Raji (cell line): ENCODE measurements around the gene DBH.

ENCODE experiments used
- POLR2A ChIP-seq: IDR thresholded peaks from 2 replicates; pipeline ENCODE4 v1.6.1; 2011; ENCODE audit warnings: low read depth, low read length, control low read depth; ENCODE audit not compliant: insufficient read depth

Gene DBH

DNA sequence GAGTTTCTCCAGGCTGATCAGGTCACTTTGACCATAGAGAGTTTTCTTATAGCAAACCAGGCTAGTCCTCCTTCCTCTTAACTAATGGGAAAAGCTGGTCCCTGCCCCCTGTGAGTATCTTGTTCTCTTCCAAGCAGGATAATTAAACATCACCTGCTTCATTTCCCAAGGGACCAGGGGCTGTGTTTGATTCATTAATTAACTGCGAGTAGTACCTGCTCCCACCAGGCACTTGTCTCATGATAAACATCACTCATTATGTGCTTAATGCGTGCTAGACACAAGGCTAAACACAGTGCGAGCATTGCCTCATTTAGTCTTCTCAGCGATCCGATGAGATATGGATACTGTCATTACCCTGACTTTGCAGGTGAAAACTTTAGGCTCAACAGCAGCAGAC lies 25.3 kb upstream of the DBH start:
- no peak for TF ChIP-seq POLR2A

DNA sequence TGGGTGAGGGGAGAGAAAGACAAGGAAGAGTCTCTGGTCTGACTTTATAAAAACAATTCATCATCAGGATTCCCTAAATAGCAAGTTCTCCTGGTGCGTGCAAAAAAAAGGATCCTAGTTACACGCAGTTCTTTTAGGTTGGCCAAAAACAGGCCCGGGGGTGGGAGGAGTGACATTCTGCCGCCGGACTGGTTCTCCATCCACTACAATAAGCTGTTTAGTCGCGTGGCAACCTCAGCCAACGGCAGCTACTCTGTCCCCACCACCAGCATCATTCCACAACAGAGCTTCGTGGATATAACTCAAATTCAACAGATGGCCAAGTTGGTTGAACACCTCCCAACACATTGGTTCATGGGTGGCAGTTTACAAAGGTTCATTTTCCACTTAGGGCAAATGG lies 24.1 kb upstream of the DBH start:
- no peak for TF ChIP-seq POLR2A

DNA sequence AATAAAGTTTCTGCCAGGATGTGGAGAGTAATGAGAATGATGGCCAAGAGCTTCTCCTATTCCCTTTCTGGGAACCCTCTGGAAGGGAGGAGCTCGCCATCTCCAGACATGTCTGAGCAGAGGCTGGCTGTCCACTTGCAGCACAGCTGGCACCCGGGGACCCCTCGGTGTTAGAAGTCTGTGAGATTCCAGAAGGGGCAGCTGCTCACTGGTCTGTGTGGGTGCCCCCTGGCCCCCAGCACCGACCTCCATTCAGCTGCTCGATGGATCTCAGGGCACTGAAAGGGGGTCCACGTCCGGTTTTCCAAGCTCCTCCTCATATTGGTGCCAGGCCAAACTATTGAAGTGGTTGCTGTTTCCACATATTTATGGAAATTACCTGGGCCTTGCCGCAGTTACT lies 23.3 kb upstream of the DBH start:
- TF ChIP-seq POLR2A, result no peak

- no peak for TF ChIP-seq POLR2A
Measured at GRCh38 chr9:133613432-133613831, 22.7 kb upstream of the DBH start.

DNA sequence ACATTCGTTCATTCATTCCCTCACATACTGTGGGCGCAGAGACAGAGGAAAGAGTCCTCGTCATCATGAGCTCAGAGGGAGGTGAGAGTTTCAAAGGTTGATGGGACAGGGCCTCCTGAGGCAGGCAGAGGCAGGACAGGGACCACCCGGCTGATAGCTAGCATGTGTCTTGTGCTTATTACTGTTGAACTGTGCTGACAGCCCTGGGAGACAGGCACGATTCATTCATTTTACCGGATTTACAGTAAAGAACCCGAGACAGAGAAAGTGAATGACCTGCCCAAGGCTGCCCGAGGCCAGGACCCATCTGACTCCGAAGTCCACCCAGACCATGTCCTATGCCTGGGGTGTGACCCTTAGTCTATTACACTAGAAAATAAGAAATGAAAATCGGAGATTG lies 22.1 kb upstream of the DBH start:
- TF ChIP-seq POLR2A, result no peak

DNA sequence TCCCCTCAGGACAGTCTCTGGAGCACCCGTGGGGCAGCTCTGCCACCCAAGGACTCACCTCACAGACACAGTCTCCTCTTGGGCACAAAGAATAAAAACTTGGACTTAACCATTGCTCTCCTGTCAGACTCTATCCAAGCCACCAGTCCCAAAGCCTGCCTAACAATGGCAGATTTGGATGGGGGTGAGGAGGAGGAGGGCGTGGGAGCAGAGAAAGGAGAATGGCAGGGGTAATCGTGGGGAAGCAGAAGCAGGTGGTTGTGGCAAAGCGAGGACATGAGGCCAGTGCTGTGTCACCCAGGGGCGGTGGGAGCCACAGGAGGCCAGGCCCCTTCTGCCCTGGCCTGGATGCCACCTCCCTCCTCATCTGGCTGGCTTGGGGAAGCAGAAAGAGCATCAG lies 21.5 kb upstream of the DBH start:
- TF ChIP-seq POLR2A, result no peak

- no peak for TF ChIP-seq POLR2A
Measured at GRCh38 chr9:133615186-133615585, 21.0 kb upstream of the DBH start.

DNA sequence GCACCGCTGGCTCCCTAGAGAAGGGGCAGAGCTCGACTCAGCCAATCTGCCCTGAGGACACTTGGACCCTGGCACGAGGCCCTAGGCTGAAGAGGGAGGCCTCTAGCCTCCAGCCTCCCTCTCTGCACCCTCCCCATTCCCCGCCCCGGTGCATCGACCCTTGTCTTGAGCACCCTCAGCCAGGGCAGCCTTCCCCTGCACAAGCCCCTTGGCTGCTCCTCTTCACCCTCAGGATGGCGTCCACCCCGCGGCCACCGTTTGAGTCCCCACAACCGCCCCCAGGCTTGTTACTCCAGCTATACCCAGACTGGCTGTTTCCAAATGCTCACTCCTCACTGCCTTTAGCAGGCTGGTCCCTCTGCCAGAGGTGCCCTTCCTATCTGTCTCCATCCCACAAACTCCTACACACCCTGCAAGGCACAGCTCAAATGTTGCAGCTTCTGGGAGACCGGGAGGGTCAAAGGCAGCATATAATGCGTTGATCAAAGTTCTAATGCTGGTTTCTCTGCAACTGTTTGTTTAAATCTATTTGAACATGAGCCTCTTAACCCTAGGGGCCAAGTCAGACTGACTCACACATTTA lies 20.5 kb upstream of the DBH start:
- TF ChIP-seq POLR2A, result no peak

DNA sequence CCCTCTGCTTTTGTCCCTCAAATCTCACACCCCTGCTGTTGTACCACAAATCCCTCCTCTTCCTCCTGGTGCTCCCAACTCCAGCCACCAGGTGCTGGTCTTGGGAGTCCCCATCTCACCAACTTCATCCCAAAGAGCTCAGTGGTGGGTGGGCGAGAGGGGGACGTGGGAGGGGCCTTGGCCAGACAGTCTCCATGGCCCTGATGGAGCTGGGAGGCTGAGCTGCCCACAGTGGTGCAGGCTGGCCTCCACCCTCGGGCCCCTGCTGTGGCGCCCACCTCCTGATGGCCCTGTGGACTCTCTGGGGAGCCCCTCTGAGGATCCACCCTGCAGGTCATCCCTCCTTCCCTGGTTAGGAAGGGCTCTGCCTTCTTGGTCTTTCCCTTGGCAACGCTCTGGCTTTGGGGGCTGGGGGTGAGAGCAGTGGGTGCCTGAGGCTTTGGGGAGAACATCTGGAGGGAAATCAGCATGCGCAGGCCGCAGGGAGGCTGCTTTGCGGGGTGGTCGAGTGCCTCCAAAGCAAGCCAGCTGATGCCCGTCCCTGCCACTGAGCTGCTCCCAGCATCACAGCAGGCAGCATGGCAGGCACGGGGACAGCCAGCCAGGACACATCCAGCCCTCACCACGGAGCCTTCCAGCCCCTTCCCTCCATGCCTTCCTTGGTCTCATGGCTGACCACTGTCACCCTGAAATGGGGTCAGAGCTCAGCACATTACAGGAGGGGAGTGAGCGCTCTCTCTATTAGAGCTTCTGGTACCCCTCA lies 19.3 kb upstream of the DBH start:
- no peak for TF ChIP-seq POLR2A

DNA sequence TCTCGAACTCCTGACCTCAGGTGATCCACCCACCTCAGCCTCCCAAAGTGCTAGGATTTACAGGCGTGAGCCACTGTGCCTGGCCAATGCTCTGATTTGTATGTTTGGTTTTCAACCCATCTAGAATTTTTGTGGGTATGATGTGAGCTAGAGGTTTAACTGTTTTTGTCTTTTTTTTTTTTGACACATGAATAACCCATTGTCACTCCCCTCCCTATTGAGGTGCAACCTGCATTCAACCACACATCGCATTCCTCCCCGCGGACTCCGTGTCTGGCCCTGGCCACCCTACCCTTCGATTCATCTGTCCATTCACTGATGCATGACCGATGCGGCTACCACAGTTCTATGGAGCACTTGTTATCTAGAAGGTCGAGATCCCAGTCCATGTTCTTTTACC lies 17.4 kb upstream of the DBH start:
- no peak for TF ChIP-seq POLR2A

DNA sequence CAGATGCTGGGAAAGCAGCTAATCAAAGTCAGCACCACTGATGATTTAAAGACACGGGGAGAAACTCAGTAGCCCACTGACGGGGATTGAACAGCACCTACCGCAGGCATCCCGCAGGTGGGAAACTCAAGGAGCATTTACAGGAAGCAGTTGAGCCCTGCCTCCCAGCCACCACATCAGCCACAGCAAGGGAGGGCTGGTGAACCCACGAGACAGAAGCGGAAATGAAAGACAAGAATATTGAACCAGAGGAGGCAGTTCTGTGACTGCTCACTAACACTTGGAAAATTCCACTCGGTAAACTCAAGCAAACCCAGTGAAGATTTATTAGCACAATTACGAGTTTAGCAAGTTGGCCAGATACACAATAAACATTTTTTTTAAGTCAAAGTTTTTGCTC lies 16.4 kb upstream of the DBH start:
- TF ChIP-seq POLR2A, result no peak

DNA sequence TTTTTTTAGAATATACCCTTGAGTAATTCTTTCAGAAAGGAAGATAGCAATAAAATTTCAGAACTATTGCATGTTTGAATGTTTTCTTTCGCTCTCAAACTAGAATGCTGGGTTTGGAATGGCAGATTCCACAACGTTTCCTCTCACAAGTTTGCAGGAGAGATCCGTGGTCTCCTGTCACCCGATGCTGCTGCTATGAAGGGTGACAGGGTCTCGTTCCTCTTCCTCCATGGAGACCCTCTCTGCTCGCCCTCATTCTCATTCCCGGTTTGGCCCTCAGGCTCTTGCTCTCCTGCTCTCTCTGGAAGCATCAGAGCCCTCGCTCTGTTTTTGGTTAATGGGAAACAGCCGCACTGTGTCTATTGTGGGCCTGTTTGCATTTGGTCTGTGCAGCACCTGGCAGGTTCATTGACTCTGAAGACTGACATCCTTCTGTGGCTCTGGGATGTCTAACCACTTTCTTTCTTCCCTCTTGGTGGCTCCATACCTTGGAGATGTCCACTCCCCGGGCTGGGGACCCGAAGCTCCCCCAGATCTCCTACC lies 14.4 kb upstream of the DBH start:
- no peak for TF ChIP-seq POLR2A

- no peak for TF ChIP-seq POLR2A
Measured at GRCh38 chr9:133622555-133622954, 13.6 kb upstream of the DBH start.

GRCh38 chr9:133627341-133627740 lies 8.8 kb upstream of the DBH start:
- TF ChIP-seq POLR2A, result no peak

DNA sequence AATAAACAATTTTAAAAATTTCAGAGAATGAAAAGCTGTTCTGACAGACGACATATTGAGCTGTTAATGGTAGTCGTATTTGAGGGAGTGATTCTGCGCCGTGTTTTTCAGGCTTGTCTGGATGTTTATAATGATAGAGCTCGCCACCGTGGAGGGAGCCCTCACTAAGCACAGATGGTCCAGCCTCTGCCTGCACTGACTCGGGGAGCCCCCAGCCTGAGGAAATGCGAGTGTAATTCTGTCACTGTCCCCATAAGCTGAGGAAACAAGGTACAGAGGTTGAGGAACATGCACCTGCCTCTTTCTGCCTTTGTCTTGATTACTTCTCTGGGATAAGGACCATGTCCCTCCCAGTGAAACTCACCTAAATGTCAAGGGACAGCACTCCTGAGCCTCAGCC lies 7.4 kb upstream of the DBH start:
- no peak for TF ChIP-seq POLR2A

DNA sequence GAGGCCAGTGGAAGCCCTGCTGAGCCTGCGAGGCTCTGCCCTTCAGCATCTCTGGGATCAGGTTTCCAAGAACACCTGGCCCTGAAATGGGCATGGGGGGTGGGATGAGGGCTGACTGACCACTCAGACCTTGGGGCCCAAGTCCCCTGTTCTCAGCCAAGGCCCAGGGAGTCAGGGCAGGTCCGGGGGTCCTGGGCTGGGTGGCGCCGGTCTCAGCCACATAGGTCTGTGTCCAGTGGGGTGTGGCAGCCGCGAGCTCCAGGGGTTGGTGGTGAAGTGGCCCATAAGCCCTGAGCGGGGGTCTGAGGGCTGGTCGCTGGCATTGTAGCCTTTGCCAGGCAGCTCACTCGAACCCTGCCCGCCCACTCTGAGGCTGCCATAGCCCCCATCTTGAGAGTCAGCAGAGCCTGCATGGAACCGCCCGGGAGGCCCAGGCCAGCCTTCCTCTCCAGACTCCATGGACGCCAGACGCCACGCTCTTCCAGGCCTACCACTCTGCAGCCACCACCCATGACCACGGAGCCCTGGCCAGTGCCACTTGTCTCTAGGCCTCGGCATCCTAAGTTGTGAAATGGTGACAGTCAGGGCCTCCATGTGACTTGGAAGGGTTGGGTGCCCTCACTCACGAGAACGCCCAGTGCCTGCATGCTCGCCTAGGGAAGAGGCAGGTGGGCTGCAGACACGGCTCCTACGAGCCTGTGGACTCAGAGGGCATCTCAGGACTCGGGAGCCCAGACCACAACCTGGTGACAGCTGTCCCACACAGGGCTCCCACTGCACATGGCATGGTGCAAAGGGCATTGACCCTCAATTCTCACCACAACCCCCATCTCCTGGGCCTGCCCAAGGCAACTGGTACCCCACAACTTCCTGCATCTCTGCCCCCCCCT lies 6.7 kb upstream of the DBH start:
- no peak for TF ChIP-seq POLR2A
